IPS-NIHi7 (cell line): ENCODE results near the gene RTBDN.

ENCODE experiments used
- DNase-seq: peaks from one replicate; pipeline ENCODE4 v3.0.0; 2012; ENCODE audit warnings: mixed read lengths; ENCODE audit errors: extremely low spot score

Gene RTBDN

DNA sequence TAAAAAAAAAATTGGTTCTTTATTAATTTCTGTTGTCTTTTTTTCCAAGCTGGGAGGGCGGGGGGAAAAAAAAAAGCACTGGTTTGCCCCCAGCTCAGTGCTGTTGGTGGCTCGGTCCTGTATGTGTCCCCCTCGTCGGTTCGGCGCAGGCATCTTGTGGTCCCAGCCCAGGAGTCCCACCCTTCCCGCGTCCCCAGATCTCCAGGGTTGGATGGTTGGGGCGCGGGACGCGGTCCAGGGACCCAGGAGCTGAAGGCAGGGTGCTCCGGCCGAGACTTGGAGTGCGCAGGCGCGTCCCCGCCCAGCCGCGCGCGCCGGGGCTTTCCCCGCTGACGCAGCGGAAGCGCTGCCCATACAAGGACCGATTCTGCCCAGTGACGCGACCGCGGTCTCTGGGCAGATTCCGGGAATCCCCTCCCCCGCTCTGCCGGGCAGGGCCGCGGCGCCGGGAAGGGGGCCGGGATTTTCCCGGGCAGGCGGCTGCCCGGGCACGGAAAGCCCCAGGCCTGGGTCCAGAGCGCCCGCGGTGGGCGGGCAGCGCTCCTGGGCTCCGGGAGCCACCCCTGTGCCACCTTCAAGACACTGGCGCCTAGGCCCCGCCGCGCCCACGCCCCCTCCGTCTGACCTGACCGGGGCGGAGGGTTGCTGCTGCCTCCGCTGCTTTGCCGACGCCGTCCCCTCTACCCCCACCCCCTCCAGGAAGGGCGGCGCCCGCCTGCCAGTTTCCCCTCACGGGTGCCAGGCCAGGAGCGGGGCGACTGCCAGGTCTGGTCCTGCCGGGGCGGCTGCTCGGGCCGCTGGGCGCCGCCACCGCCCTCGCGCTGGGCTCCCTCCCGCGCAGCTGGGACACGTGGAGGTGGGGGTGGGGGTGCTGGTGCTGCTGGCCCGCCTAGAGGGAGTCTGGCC lies 40.8 kb downstream of the RTBDN start:
- peak; percentile 89 for DNase-seq

DNA sequence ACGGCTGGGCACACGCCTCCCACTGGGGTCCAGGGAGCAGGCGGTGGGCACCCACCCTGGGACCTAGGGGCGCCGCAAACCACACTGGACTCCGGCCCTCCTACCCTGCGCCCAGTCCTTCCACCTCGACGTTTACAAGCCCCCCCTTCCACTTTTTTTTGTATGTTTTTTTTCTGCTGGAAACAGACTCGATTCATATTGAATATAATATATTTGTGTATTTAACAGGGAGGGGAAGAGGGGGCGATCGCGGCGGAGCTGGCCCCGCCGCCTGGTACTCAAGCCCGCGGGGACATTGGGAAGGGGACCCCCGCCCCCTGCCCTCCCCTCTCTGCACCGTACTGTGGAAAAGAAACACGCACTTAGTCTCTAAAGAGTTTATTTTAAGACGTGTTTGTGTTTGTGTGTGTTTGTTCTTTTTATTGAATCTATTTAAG lies 41.5 kb downstream of the RTBDN start:
- DNase-seq: no peak

DNA sequence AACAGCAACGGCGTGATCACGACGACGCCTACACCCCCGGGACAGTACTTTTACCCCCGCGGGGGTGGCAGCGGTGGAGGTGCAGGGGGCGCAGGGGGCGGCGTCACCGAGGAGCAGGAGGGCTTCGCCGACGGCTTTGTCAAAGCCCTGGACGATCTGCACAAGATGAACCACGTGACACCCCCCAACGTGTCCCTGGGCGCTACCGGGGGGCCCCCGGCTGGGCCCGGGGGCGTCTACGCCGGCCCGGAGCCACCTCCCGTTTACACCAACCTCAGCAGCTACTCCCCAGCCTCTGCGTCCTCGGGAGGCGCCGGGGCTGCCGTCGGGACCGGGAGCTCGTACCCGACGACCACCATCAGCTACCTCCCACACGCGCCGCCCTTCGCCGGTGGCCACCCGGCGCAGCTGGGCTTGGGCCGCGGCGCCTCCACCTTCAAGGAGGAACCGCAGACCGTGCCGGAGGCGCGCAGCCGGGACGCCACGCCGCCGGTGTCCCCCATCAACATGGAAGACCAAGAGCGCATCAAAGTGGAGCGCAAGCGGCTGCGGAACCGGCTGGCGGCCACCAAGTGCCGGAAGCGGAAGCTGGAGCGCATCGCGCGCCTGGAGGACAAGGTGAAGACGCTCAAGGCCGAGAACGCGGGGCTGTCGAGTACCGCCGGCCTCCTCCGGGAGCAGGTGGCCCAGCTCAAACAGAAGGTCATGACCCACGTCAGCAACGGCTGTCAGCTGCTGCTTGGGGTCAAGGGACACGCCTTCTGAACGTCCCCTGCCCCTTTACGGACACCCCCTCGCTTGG lies 42.1 kb downstream of the RTBDN start:
- DNase-seq: no peak

DNA sequence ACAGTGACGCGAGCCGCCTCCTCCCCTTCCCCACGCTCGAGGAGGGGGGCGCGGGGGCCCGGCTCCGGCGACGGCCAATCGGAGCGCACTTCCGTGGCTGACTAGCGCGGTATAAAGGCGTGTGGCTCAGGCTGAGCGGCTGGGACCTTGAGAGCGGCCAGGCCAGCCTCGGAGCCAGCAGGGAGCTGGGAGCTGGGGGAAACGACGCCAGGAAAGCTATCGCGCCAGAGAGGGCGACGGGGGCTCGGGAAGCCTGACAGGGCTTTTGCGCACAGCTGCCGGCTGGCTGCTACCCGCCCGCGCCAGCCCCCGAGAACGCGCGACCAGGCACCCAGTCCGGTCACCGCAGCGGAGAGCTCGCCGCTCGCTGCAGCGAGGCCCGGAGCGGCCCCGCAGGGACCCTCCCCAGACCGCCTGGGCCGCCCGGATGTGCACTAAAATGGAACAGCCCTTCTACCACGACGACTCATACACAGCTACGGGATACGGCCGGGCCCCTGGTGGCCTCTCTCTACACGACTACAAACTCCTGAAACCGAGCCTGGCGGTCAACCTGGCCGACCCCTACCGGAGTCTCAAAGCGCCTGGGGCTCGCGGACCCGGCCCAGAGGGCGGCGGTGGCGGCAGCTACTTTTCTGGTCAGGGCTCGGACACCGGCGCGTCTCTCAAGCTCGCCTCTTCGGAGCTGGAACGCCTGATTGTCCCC lies 42.9 kb downstream of the RTBDN start, which contains the start of gene JUNB:
Gene JUNB (plus strand): TSS at position 142 of the 706 bp plus-strand sequence. CDS start 286 bp downstream, at position 428.
- peak; percentile 73 for DNase-seq

DNA sequence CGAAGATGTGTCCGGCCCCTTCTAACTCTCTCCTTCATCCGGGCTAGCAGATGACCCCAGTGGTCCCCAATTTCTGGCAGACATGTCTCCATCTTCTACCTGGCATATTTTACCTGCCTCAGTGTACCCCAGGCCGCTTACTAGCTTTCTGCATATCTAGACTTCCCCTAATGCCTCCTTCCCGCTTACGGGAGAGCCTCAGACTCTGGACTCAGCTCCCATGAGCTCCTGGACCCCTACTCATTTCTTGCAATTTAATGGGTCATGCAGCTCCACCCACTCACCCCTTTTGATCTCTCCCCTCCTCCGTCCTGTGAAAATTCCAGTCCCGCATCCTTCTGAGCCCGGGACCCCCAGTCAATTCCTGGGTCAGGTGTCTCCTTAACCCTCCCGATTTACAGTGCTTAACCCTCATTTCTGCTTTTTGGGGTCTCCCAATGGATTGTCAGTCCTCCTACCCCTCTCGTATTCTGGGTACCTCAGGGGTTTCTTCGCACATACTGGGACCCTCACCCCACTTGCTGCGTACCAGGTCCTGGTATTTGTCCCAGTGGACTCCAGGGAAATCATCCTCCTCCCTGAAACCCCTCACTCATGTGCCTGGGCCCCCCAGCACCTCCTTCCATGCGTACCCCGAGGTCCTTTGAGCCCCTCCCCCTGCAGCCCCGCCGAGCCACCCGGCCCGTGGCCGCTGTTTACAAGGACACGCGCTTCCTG lies 43.6 kb downstream of the RTBDN start:
- DNase-seq: no peak

DNA sequence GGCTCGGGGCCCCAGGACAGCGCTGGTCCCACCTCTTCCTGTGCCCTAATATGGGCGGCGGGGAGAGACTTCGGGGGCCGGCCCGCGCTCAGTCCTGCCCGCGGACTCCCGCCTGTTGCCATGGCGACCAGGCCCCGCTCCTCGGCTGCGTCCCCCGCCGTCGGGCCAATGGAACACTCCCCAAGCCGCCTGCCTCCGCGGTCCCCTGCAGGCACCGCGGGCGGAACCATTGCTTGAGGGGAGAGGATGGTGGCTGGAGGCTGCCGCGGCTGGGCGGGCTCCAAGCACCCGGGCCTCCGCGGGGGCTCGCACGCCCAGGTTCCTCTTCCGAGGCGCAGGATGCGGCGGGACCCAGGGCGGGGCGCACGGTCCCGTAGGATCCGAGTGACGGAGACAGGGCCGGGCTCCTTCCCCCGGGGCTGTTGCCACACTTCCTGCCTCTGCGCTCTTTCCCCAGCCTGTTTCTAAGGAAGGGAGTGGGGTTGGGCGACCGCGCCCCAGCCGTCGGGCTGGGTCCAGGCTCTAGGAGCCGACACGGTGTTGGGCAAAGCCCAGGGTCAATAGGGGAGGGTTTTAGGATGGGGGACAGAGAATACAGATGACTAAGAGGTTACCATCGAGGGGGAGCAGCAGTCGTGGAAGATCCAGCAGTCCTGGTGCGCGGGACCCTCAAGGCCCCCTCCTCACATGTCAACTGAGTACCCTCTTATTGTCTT lies 44.3 kb downstream of the RTBDN start:
- DNase-seq: peak; percentile 92

DNA sequence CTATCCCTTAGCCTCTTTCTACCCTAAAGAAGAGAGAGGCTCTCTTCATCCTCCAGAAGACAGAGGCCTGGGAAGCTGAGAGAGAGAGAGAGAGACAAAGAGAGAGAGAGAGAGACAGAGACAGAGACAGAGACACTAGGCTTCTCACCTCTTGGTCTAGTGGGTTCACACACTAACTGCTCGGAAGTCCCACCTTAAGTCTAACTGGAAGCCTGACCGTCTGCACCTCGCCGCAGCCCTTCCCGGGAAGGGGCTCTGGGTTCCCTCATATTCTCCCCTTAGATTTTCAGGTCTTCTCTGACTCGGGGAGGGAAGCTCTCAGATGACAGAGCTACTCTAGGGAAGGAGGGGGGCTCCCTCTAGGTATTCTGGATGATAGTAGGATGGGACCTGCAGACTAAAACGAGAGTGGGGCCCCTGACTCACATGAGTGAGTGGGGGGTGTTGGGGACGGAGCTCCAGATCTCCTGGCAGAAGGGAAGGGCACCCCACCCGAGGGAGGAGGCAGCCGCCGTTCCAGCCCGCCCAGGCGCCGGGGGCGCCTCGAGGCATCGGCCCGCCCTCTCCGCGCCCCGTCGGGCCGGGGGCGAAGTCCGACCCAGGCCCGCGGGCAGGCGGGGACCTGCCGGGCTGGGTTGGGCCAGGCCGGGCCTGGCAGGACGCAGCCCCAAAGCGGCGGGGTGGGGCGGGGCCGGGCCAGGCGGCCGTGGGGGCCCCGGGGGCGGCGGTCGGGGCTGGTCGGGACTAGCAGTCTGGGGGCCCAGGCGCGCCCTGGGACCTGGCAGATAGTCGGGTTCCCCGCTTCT lies 45.1 kb downstream of the RTBDN start:
- no peak for DNase-seq

DNA sequence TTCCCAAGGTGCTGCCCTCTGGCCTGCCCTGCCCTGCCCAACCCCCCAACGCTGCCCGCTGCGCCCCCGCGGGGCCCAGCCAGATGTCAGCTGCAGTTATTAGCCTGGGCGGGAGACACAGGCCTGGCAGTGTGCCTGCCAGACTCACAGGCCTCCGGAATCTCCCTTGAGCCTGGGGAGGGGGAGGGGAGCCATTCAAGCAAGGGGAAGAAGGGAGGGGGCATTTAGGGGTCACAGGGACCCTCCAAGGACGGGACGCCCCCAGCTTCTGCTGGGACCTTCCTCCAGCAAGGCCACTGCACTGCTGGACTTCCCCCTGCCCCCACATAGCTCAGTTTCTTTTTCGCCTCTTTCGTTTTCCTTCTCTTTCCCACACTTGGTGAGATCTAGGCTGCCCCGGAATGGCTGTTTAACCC lies 45.7 kb downstream of the RTBDN start:
- no peak for DNase-seq

DNA sequence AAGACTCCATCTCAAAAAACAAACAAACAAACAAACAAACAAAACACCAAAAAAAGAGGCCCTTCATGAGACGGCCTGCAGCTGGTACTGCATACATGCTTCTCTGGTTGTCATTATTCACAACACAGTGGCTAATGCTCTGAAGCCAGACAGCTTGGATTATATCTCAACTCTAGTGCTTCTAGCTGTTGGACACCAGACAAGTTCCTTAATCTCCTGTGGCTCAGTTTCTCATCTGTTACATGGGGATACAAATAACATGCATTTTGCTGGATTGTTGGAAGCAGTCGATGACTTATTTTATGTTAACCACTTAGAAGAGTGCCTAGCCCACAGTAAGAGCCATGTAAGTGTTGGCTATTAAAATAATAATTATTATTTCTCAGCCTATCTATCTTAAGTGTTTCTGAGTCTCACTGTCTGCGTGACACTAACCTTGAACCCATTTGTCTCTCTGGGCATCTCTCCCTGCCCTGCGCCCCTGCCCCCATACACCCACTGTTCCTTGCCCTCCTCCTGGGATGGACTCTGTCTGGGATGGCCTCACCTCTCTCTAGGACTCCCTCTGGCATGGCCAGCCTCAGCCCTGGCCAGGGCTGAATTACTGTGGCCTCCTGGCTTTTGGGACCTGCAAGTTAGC lies 46.2 kb downstream of the RTBDN start:
- no peak for DNase-seq

DNA sequence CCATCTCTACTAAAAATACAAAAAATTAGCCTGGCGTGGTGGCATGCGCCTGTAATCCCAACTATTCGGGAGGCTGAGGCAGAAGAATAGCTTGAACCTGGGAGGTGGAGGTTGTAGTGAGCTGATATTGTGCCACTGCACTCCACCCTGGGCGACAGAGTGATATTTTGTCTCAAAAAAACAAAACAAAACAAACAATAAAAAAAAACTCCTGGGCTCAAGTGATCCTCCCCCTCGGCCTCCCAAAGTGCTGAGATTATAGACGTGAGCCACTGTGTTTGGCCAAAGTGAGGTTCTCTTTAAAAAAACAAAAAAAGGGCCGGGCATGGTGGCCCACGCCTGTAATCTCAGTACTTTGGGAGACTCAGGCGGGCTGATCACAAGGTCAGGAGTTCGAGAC lies 46.9 kb downstream of the RTBDN start:
- no peak for DNase-seq

DNA sequence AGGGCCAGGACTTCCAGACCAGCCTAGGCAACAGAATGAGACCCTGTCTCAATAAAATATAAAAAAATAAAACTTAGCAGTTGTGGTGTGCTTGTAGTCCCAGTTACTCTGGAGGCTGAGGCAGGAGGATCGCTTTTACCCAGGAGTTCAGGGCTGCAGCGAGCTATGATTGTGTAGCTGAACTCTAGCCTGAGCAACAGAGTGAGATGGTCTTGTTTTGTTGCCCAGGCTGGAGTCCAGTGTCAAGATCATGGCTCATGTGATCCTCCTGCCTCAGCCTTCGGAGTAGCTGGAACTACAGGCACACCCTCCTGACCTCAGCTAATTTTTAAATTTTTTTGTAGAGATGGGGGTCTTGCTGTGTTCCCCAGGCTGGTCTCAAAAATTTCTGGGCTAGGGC lies 47.4 kb downstream of the RTBDN start:
- no peak for DNase-seq

DNA sequence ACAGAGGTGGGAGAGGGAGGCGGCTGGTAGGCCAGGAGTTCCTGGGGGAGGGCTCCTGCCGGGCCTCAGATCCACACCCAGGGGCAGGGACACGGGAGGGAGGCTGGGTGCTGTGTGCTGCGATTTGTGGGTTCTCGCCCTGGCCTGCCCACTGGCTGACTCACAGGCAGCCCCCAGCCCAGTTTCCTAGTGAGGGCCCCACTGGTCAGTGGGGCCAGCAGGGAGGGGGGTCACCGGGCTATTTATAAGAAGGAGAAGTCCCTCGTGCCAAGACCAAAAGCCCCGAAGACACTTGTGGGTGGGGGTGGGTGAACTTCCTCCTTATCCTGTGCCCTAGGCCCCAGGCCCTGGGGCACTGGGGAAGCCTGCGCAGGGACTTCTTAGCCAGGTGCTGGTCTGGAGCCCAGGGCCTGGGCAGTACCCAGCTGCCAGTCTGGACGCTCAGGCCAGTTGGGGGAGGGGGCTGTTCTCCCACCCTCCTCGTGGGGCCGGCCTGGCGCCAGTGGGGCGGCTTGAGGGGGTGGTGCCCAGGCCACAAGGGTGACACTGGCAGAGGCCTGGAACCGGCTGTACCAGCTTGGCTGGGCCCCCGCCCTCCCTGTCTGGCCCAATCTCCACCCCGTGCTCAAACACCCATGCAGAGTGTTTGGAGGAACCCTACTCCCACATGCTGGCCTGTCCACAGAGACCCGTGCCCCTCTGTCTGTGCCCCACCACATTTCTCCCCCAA lies 48.1 kb downstream of the RTBDN start:
- no peak for DNase-seq

DNA sequence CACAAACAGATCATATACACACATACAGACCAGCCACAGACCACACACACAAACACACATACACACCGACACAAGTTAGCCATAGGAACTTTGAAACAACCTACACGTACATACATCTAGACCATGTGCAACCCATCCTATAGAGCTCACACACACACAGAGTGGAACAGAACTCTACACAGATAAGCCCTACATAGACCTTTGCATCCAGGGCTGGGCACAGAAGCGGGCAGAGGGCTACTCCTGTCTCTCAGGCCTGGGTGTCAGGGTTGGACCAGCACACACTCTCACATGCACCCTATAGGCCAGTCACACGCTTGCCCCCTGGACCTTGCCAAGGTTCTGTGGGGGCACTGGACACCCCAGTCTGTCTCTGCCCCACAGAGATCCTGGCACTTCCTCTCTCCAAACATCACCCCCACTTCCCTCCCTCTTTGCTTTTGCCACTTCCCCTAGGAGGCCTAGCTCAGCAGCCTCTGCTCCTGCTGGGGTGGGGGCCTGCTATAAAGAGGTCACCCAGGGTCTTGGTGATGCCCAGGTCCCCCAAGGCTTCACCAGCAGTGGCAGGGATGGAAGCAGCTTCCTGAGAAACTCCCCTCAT lies 48.8 kb downstream of the RTBDN start:
- DNase-seq: no peak

DNA sequence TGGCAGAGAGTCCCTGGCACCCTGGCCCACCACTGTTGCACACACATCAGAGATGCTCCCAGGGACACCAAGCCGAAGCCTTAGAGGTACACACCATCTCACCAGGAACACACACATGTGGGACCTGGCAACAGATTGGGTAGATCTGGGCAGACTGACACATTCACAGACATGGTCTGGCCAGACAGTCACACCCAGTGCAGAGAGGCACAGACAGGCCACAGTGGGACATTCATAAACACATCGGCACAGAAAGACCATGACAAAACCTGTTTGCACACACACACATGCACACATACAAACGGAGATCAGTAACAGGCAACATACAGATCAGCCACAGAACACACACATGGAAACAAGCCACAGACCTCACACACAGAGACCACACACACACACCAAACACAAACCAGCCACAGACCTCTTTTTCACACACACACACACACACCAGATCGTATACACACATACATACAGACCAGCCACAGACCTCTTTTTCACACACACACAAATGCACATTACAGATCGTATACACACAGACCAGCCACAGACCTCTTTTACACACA lies 49.4 kb downstream of the RTBDN start:
- DNase-seq: no peak

DNA sequence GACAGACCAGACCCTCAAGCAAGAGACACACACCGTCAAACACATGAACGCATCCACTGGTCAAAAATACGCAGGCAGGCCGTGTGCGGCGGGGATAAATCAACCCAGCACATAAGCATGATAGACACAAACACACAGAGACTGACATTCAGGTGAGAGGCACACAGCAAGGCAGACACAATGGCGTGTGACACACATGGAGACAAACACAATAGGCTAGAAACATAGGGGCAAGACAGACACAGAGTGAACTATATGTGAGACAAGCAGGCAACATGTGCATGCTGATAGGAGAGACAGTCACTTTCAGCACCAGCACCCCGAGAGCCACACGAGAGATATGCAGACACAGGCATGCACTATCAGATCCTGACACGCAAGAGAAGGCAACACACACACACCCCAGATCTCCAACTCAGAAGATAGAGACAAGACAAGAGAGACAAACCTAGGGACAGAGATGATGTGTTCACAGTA lies 49.9 kb downstream of the RTBDN start:
- no peak for DNase-seq

DNA sequence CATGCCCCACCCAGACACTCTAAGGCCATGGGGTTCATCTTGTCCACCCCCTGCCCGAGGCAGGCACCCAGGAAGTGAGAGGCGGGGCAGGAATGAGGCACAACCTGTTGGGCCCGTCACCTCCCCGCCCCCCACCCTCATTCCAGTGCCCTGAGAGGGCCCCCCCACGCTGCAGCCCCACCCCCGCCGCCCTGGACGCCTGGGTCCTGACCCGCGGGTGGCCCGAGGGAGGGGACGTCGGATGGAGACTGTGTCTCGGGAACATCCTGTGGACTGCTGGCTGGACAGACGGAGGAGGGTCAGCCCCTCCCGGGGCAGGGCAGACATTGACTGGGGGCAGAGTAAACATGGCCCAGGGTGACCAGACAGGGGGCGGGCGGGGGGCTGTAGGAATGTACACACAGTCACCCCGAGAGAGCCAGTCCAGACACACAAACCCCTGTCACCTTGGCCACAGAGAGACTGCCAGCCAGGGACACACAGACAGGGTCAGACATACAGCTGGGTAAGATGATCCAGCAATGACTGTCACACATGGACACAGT lies 50.5 kb downstream of the RTBDN start:
- DNase-seq: no peak

DNA sequence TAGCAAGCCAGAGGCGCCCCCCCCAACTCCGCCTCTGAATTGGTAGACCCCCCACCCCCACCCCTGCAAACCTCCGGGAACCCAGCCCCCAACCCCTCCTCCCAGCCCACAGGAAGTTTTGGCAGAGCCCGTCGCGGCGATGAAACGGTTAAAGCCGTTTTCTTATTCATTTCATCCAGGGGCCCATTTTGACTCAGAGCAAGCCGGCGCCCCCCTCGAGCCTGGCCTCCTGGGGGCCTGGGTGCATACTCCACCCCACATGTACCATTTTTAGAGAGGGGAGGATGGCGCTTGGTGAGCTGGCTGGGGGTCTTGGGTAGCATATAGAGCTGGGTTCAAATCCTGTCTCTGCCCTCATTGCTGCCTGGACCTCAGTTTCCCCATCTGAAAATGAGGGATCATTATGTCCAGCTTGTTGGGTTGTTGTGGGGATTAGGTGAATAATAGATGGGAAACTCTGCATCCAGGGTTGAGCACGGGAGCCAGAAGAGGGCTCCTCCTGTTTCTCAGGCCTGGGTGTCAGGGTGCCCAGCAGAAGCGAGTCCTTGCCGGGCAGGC lies 51.0 kb downstream of the RTBDN start:
- DNase-seq: no peak
